Measurements from ENCODE around the gene AFF3. TPM values are rescaled to one million over a fixed set of nuclear protein-coding genes. Genes with fewer than 3 reads are reported as not detected.
A peak's percentile ranks its signal among the peaks of the same experiment; 100 is the strongest.

AFF3 gene
- total and polyA plus RNA-seq, 4 donors = 4.2 to 90.9 (median 14.6) TPM

- Histone ChIP-seq H3K27me3 (ENCODE audit: control insufficient read depth in 3 of 3, insufficient read depth in 3 of 3, low read length in 2 of 3) (no peaks in the 10 kb centered on the region), H3K36me3 (ENCODE audit: control insufficient read depth in 4 of 4, insufficient read depth in 4 of 4, low read length in 4 of 4) (peaks cover 0 to 2% (median 0%) of the 10 kb centered on the region in 4 donors), H3K27ac (ENCODE audit: low read depth in 1 of 2, low read length in 1 of 2) (no peak overlapping the region), H3K4me1 (ENCODE audit: control insufficient read depth in 5 of 5, insufficient read depth in 5 of 5, low read length in 5 of 5) (peaks cover 0 to 25% (median 0%) of the 10 kb centered on the region in 5 donors), H3K9ac (ENCODE audit: insufficient read depth in 1 of 2, low read length in 2 of 2) (no peak overlapping the region), H3K9me3 (ENCODE audit: control insufficient read depth in 4 of 4, insufficient read depth in 3 of 4, low read length in 3 of 4) (no peaks in the 10 kb centered on the region), H3K4me3 (no peak overlapping the region)
- no peak for ATAC-seq (ENCODE audit: insufficient read depth, low FRiP score)
- DNase-seq = peak; percentile 68 to 94 (median 93)
- no peak for TF ChIP-seq CTCF (IDR thresholded peaks at IDR 0.05; ENCODE audit: control extremely low read depth, extremely low read depth)
- WGBS, 2 donors = 85 to 86% methylated on average over 4 of the region's 4 CpGs
Observed at GRCh38 chr2:99842451-99842850, 299.9 kb downstream of the AFF3 start.

- DNase-seq = no peak
- ATAC-seq (ENCODE audit: insufficient read depth, low FRiP score) = no peak
- Histone ChIP-seq H3K9ac (ENCODE audit: insufficient read depth in 1 of 2, low read length in 2 of 2) (no peak overlapping the region), H3K4me3 (no peak overlapping the region), H3K27ac (ENCODE audit: low read depth in 1 of 2, low read length in 1 of 2) (no peak overlapping the region), H3K9me3 (ENCODE audit: control insufficient read depth in 4 of 4, insufficient read depth in 3 of 4, low read length in 3 of 4) (no peaks in the 10 kb centered on the region), H3K4me1 (ENCODE audit: control insufficient read depth in 5 of 5, insufficient read depth in 5 of 5, low read length in 5 of 5) (peaks cover 0 to 25% (median 0%) of the 10 kb centered on the region in 5 donors), H3K27me3 (ENCODE audit: control insufficient read depth in 3 of 3, insufficient read depth in 3 of 3, low read length in 2 of 3) (no peaks in the 10 kb centered on the region), H3K36me3 (ENCODE audit: control insufficient read depth in 4 of 4, insufficient read depth in 4 of 4, low read length in 4 of 4) (peaks cover 0 to 2% (median 0%) of the 10 kb centered on the region in 4 donors)
- no peak for TF ChIP-seq CTCF (IDR thresholded peaks at IDR 0.05; ENCODE audit: control extremely low read depth, extremely low read depth)
- WGBS, 2 donors = 37 to 66% methylated on average over 3 of the region's 3 CpGs
Observed at GRCh38 chr2:99841749-99842148, 300.6 kb downstream of the AFF3 start.

- no peak overlapping the region for H3K4me3 ChIP-seq
- no peak for TF ChIP-seq CTCF (IDR thresholded peaks at IDR 0.05; ENCODE audit: control extremely low read depth, extremely low read depth)
- WGBS, 2 donors = 77 to 83% methylated on average over 3 of the region's 3 CpGs
Observed at GRCh38 chr2:99840831-99841230, 301.6 kb downstream of the AFF3 start.

More at GRCh38 chr2:99840831-99841230, 301.6 kb downstream of the AFF3 start:
- H3K9ac ChIP-seq (ENCODE audit: insufficient read depth in 1 of 2, low read length in 2 of 2) = no peak overlapping the region
- no peak for ATAC-seq (ENCODE audit: insufficient read depth, low FRiP score)
- no peaks in the 10 kb centered on the region for H3K27me3 ChIP-seq (ENCODE audit: control insufficient read depth in 3 of 3, insufficient read depth in 3 of 3, low read length in 2 of 3)
- H3K4me1 ChIP-seq (ENCODE audit: control insufficient read depth in 5 of 5, insufficient read depth in 5 of 5, low read length in 5 of 5) = peaks cover 0 to 25% (median 0%) of the 10 kb centered on the region in 5 donors
- H3K36me3 ChIP-seq (ENCODE audit: control insufficient read depth in 4 of 4, insufficient read depth in 4 of 4, low read length in 4 of 4) = peaks cover 0 to 2% (median 0%) of the 10 kb centered on the region in 4 donors
- DNase-seq = no peak
- H3K27ac ChIP-seq (ENCODE audit: low read depth in 1 of 2, low read length in 1 of 2) = no peak overlapping the region
- H3K9me3 ChIP-seq (ENCODE audit: control insufficient read depth in 4 of 4, insufficient read depth in 3 of 4, low read length in 3 of 4) = no peaks in the 10 kb centered on the region

Data from lung (tissue), 12 donors.